ENCODE results near the gene PDE7B. TPM values are rescaled to one million over a fixed set of nuclear protein-coding genes. Genes with fewer than 3 reads are reported as not detected.

The PDE7B gene
- total and polyA plus RNA-seq, 2 of the 8 experiments (the other 6 are each of a cell fraction or from before 2014, with no cell fraction given): not detected

GRCh38 chr6:135955099-135955498, 103.6 kb downstream of the PDE7B start:
- Histone ChIP-seq H2BK120ac (replicated peaks; ENCODE audit: low read depth, low read length) (no peak overlapping the region), H4K20me1 (replicated peaks in 1 of 2; ENCODE audit: control insufficient read depth in 1 of 2, insufficient read depth in 2 of 2, low read length in 2 of 2) (no peaks in the 10 kb centered on the region), H3K4ac (replicated peaks; ENCODE audit: insufficient read length, low read depth, low read length) (no peak overlapping the region), H3K36me3 (ENCODE audit: control insufficient read depth in 2 of 4, insufficient read depth in 4 of 4, low read length in 3 of 4) (no peaks in the 10 kb centered on the region), H3K79me1 (ENCODE audit: low read depth, low read length) (no peaks in the 10 kb centered on the region), H4K5ac (ENCODE audit: insufficient read length, low read depth, low read length) (no peak overlapping the region), H3K9me3 (ENCODE audit: insufficient read depth in 2 of 2, low read depth in 1 of 2, low read length in 1 of 2) (no peaks in the 10 kb centered on the region), H2BK20ac (ENCODE audit: low read length) (no peak overlapping the region), H3K14ac (ENCODE audit: insufficient read length) (no peak overlapping the region), H3K4me3 (ENCODE audit: extremely low read depth in 1 of 4, insufficient read depth in 2 of 4, low read depth in 3 of 4, low read length in 4 of 4) (no peak overlapping the region), H3K9ac (replicated peaks in 1 of 4; ENCODE audit: extremely low read depth in 1 of 4, low read depth in 3 of 4, low read length in 3 of 4) (no peak overlapping the region), H4K91ac (replicated peaks; ENCODE audit: insufficient read length, low read length) (no peak overlapping the region), H2BK12ac (ENCODE audit: low read depth, low read length) (no peak overlapping the region), H3K27ac (ENCODE audit: low read depth, low read length) (no peak overlapping the region), H2AK5ac (ENCODE audit: low read depth, low read length) (no peak overlapping the region), H3K18ac (ENCODE audit: extremely low read depth, low read length) (no peak overlapping the region), H3K56ac (replicated peaks; ENCODE audit: insufficient read length, low read depth, low read length) (no peak overlapping the region), H3K23ac (ENCODE audit: insufficient read length) (no peak overlapping the region), H3K23me2 (ENCODE audit: low read depth, low read length) (no peaks in the 10 kb centered on the region), H4K8ac (ENCODE audit: extremely low read depth, insufficient read depth, low read length) (no peak overlapping the region), H3K4me2 (ENCODE audit: insufficient read depth in 1 of 2, low read depth in 2 of 2, low read length in 2 of 2) (no peak overlapping the region), H3K27me3 (replicated peaks in 1 of 4; ENCODE audit: control insufficient read depth in 3 of 4, extremely low read depth in 1 of 4, insufficient read depth in 3 of 4, low read length in 3 of 4) (no peaks in the 10 kb centered on the region), H3K79me2 (ENCODE audit: control insufficient read depth in 1 of 2, insufficient read depth in 2 of 2, low read length in 2 of 2) (no peaks in the 10 kb centered on the region), H3K4me1 (replicated peaks in 1 of 4; ENCODE audit: control insufficient read depth in 3 of 4, insufficient read depth in 4 of 4, low read length in 3 of 4) (no peaks in the 10 kb centered on the region), H2AFZ (ENCODE audit: low read length) (no peak overlapping the region), H2BK5ac (ENCODE audit: low read depth, low read length) (no peak overlapping the region), H2BK15ac (ENCODE audit: low read length) (no peak overlapping the region)
- ChIA-PET CTCF (ENCODE audit: partially characterized antibody) (interaction anchor here (1.1 to 1.6 kb wide), 3 partner anchors 9 to 278 kb away, joined by 3 to 8 read pairs (median 6); no protein-coding TSS in a partner anchor), POLR2A (ENCODE audit: partially characterized antibody) (no interaction called here)
- DNase-seq (ENCODE audit: low read depth in 1 of 2, low spot score in 2 of 2): no peak
- FAIRE-seq: no peak
- WGBS, 2 experiments (ENCODE audit: extremely low coverage in 1 of 2, insufficient coverage in 1 of 2, insufficient read length in 1 of 2, insufficient replicate concordance in 2 of 2, low coverage in 1 of 2, low lambda C conversion rate in 2 of 2, missing lambda C conversion rate in 1 of 2): 65% methylated on average over 3 of the region's 3 CpGs; no CpG with 5 or more reads in 1 of the 2 experiments
- no peak for TF ChIP-seq MAX (IDR thresholded peaks at IDR 0.05)
- TF ChIP-seq JUN (IDR thresholded peaks at IDR 0.05; ENCODE audit: low read depth, low read length): no peak
- TF ChIP-seq EZH2 (IDR thresholded peaks at IDR 0.05; ENCODE audit: low read depth, low read length, severe bottlenecking): no peak
- TF ChIP-seq POLR2A (IDR thresholded peaks at IDR 0.05; ENCODE audit: control extremely low read depth in 1 of 2, low read depth in 2 of 2, low read length in 2 of 2): no peak
- TF ChIP-seq BRCA1 (IDR thresholded peaks at IDR 0.05; ENCODE audit: low read depth, low read length): no peak
- no peak for TF ChIP-seq EP300 (IDR thresholded peaks at IDR 0.05; ENCODE audit: borderline replicate concordance in 1 of 2, low read depth in 2 of 2, low read length in 2 of 2)
- no peak for TF ChIP-seq SIN3A (conservative IDR thresholded peaks at IDR 0.05 in 1 of 2, IDR thresholded peaks at IDR 0.05 in 1 of 2; ENCODE audit: low read depth in 1 of 2, low read length in 2 of 2)
- TF ChIP-seq NRF1 (IDR thresholded peaks at IDR 0.05; ENCODE audit: low read depth, low read length): no peak
- no peak for TF ChIP-seq CEBPB (IDR thresholded peaks at IDR 0.05; ENCODE audit: low read depth, low read length)
- no peak for TF ChIP-seq RAD21 (IDR thresholded peaks at IDR 0.05 in 1 of 2, conservative IDR thresholded peaks at IDR 0.05 in 1 of 2; ENCODE audit: low read depth in 2 of 2, low read length in 2 of 2)
- no peak for TF ChIP-seq PHF8 (conservative IDR thresholded peaks at IDR 0.05; ENCODE audit: low read depth, low read length)
- TF ChIP-seq TAF7 (optimal IDR thresholded peaks at IDR 0.05; ENCODE audit: borderline replicate concordance, low read depth, low read length): no peak

Data from H1 (cell line).